H7 (cell line): ENCODE data around the gene TMC5. TPM values are rescaled to one million over a fixed set of nuclear protein-coding genes. Genes with fewer than 3 reads are reported as not detected.

Experiments
- DNase-seq: peaks from one replicate; pipeline ENCODE4 v3.0.0; 2012
- H3K27me3 ChIP-seq: 2 replicates; pipeline ENCODE4 v1.6.0; 2011; ENCODE audit warnings: mild to moderate bottlenecking, low read length; ENCODE audit not compliant: control insufficient read depth, insufficient read depth
- H3K36me3 ChIP-seq: replicated peaks from 2 replicates; pipeline ENCODE4 v1.5.1; 2011; ENCODE audit warnings: low read length; ENCODE audit not compliant: control insufficient read depth, insufficient read depth
- H3K4me3 ChIP-seq: 2 replicates; pipeline ENCODE4 v1.5.1; 2011; ENCODE audit warnings: low read depth, mild to moderate bottlenecking, control low read depth, low read length, moderate library complexity; ENCODE audit not compliant: insufficient read depth
- total RNA-seq: library from RNA; depleted of rRNA; stranded (reverse); fragments of >200 nt; shearing (Covaris generic); gene quantifications from 2 replicates; pipeline ENCODE4 v1.2.3, GENCODE V29; 2014

Gene TMC5
- total RNA-seq, 1 experiment from 2014 or later, result 1.0 TPM

GRCh38 chr16:19419698-19420075 is 2.0 kb downstream of the TMC5 start:
- Histone ChIP-seq H3K27me3 (no peaks in the 10 kb centered on the region), H3K36me3 (no peaks in the 10 kb centered on the region), H3K4me3 (no peak overlapping the region)
- no peak for DNase-seq

GRCh38 chr16:19424478-19424877 is 6.8 kb downstream of the TMC5 start:
- DNase-seq, result no peak
- Histone ChIP-seq H3K27me3 (no peaks in the 10 kb centered on the region), H3K4me3 (no peak overlapping the region), H3K36me3 (no peaks in the 10 kb centered on the region)

DNA sequence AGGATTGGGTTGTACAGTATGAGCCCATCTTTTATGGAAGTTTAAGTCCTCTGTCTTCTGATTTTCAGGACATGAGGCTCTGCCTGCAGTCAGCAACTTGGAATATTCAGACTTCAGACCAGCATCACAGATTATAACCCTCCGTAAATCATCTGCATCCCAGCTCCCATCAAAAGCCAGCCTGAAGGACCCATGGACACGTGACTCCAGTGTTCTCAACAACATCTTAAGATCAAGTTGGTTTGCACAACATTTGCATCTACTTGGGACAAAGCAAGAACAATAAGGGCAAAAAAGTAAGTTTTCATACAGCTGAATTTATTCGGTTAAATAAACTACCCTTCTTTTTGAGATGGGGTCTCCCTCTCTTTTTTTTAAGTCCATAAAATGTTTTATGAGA is 12.7 kb downstream of the TMC5 start:
- Histone ChIP-seq H3K27me3 (no peaks in the 10 kb centered on the region), H3K36me3 (no peaks in the 10 kb centered on the region), H3K4me3 (no peak overlapping the region)
- DNase-seq, result no peak

- Histone ChIP-seq H3K4me3 (no peak overlapping the region), H3K27me3 (no peaks in the 10 kb centered on the region), H3K36me3 (no peaks in the 10 kb centered on the region)
- DNase-seq, result no peak
These were observed 14.1 kb downstream of the TMC5 start for GRCh38 chr16:19431636-19432340.

DNA sequence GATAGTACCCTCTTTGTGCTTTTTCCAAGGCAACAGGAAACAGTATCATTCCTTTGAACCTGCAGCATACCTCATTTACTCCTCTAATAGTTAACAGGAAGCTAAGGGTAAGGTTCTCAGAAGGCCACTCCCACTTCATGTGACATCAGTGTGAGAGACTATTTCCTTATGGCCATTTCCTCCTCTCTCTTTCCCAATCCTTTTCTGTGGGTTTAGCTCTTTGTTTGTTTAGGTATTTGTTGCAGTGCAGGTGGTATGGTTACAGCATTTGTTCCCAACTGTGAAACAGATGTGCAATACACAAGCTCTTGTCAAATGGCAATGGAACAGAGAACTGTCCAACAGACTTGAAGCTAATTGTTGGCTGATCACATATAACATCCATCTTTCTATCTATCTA is 14.7 kb downstream of the TMC5 start:
- no peaks in the 10 kb centered on the region for H3K27me3 ChIP-seq
- no peaks in the 10 kb centered on the region for H3K36me3 ChIP-seq
- no peak for DNase-seq
- no peak overlapping the region for H3K4me3 ChIP-seq

DNA sequence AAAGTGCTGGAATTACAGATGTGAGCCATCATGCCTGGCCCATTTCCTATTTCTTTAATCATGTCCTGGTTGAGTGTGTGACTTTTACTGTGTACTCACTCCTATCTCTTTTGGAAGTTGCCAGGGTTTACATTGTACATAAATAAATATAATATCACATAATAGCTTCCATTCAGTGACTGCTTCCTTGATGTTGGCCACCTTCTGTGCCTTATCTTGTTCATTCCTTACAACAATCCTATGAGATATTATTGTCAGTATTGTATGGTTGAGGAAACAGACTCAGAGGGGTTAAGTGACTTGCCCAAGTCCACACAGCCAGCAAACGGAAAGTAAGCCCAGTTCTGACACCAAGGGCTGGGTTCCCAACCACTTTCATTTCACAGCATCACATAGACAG is 16.9 kb downstream of the TMC5 start:
- H3K27me3 ChIP-seq, result no peaks in the 10 kb centered on the region
- no peak overlapping the region for H3K4me3 ChIP-seq
- H3K36me3 ChIP-seq, result no peaks in the 10 kb centered on the region
- DNase-seq, result no peak

DNA sequence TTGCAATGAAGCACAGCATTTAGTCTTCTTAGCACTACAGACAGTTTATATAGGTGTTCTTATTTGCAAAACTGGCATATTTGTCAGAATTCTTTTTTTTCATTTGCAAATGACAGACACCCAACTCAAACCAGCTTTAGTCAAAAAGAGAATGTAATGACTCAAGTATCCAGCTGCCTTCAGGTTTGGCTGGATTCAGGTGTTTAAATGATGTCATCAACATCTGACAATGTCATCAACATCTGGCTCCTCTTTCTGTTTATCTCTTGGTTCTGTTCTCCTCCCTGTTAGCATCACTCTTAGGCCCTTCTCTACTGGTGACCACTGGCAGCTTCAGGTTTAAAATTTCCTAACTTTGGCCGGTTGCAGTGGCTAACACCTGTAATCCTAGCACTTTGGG is 18.9 kb downstream of the TMC5 start:
- no peak for DNase-seq

GRCh38 chr16:19437280-19437679 is 19.6 kb downstream of the TMC5 start:
- Histone ChIP-seq H3K27me3 (no peaks in the 10 kb centered on the region), H3K36me3 (no peaks in the 10 kb centered on the region), H3K4me3 (no peak overlapping the region)
- no peak for DNase-seq

More for the DNA sequence above, 18.9 kb downstream of the TMC5 start:
- H3K36me3 ChIP-seq, result no peaks in the 10 kb centered on the region
- H3K4me3 ChIP-seq, result no peak overlapping the region
- H3K27me3 ChIP-seq, result no peaks in the 10 kb centered on the region

DNA sequence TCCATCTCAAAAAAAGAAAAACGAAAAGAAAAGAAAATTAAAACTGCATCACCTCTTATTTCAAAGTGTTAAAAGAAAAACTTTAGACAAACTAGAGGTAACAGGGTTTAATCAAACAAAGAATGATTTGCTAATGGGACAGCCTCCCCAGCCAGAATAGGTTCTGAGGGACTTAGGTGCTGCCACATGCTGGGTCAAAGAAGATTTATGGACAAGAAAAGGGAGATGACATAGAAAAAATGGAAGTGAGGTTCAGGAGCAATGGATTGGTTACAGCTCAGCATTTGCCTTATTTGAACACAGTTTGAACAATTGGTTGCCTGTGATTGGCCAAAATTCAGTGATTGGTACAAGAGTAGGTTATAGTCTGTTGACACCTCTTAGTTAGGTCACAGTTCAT is 21.1 kb downstream of the TMC5 start:
- no peak overlapping the region for H3K4me3 ChIP-seq
- H3K36me3 ChIP-seq, result no peaks in the 10 kb centered on the region
- DNase-seq, result no peak
- H3K27me3 ChIP-seq, result no peaks in the 10 kb centered on the region

DNA sequence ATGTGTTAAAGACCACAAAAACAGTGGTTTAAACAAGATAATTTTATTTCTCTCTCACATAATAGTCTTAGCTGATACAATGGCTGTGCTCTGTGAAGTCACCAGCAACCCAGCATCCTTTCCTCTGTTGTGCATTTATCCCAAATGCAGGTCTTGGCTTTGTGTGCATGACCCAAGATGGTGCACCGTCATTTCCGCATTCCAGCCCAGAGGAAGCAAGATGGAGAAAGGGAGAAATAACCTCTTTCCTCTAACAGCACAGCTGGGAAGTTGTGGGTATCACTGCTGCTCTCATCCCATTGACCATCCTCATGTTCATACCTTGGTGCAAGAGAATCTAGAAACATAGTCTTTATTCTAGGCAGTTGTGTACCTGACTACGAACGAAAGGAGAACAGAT is 21.8 kb downstream of the TMC5 start:
- Histone ChIP-seq H3K27me3 (no peaks in the 10 kb centered on the region), H3K4me3 (no peak overlapping the region), H3K36me3 (no peaks in the 10 kb centered on the region)
- DNase-seq, result no peak

DNA sequence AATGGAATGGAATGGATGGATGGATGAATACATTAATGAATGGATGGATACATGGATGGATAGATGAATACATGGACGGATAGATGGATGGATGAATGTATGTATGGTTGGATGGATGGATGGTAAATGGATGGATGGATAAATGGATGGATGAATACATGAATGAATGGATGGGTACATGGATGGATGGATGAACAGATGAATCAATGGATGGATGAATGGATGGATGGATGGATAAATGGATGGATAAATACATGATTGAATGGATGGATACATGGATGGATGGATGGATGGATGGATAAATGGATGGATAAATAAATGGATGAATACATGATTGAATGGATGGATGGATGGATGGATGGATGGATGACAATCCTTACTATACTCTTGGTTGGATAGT is 26.0 kb downstream of the TMC5 start:
- Histone ChIP-seq H3K36me3 (no peaks in the 10 kb centered on the region), H3K27me3 (no peaks in the 10 kb centered on the region), H3K4me3 (no peak overlapping the region)
- no peak for DNase-seq

DNA sequence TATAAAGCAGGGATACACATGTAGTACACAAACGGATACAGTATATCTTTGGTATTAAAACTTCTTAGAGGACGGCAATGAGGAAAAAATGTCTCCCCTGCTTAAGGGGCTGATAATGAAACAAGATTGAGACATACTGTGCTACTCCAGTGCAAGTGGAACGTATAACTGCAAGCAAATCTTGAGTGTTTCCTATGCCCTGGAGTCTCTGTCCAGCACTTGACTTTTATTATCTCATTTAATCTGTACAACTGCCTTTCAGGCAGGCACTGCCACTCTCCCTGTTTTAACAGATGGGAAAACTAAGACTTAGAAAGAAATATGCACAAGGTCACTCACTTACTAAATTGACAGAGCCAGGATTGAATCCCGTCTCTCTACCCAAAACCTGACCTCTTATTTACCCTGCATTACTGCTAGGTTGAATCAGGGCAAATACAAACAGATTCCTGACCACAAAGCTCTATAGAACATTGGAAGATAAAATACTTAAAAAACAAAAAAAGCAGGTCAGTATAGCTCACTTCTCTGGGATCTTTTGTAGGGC is 28.7 kb downstream of the TMC5 start:
- Histone ChIP-seq H3K27me3 (no peaks in the 10 kb centered on the region), H3K36me3 (no peaks in the 10 kb centered on the region), H3K4me3 (no peak overlapping the region)
- DNase-seq, result no peak

GRCh38 chr16:19446886-19447285 is 29.2 kb downstream of the TMC5 start:
- H3K27me3 ChIP-seq, result no peaks in the 10 kb centered on the region
- no peaks in the 10 kb centered on the region for H3K36me3 ChIP-seq
- DNase-seq, result no peak
- H3K4me3 ChIP-seq, result no peak overlapping the region

- no peaks in the 10 kb centered on the region for H3K27me3 ChIP-seq
- no peak for DNase-seq
- no peaks in the 10 kb centered on the region for H3K36me3 ChIP-seq
- no peak overlapping the region for H3K4me3 ChIP-seq
These were observed 32.5 kb downstream of the TMC5 start for GRCh38 chr16:19450186-19450585.

GRCh38 chr16:19458722-19459379 is 41.2 kb downstream of the TMC5 start:
- Histone ChIP-seq H3K27me3 (no peaks in the 10 kb centered on the region), H3K4me3 (no peak overlapping the region), H3K36me3 (no peaks in the 10 kb centered on the region)
- no peak for DNase-seq
